Measurements from ENCODE around the gene CAMLG. TPM values are rescaled to one million over a fixed set of nuclear protein-coding genes. Genes with fewer than 3 reads are reported as not detected.

CAMLG gene
- total RNA-seq, 6 experiments from 2014 or later: 8.2 to 16.9 (median 12.0) TPM

GRCh38 chr5:134794082-134794481, 55.7 kb downstream of the CAMLG start:
- Histone ChIP-seq H3K27me3 (no peaks in the 10 kb centered on the region), H3K4me1 (no peaks in the 10 kb centered on the region), H3K4me3 (no peak overlapping the region), H3K9me3 (no peaks in the 10 kb centered on the region), H3K36me3 (peaks cover 5 to 83% (median 28%) of the 10 kb centered on the region in 4 donors), H3K27ac (no peak overlapping the region)
- TF ChIP-seq CTCF (IDR thresholded peaks at IDR 0.05) (no peak), POLR2A (IDR thresholded peaks at IDR 0.05) (no peak)
- 55% methylated on average over 2 of the region's 2 CpGs for WGBS (ENCODE audit: insufficient coverage, low coverage, low lambda C conversion rate, missing lambda C conversion rate)
- ATAC-seq (no peak), DNase-seq (no peak)
- intact Hi-C loops (cut with DNase I): no loop called here

- peaks cover 5 to 78% (median 28%) of the 10 kb centered on the region in 4 donors for H3K36me3 ChIP-seq
Observed at GRCh38 chr5:134794819-134795218, 56.5 kb downstream of the CAMLG start.

DNA sequence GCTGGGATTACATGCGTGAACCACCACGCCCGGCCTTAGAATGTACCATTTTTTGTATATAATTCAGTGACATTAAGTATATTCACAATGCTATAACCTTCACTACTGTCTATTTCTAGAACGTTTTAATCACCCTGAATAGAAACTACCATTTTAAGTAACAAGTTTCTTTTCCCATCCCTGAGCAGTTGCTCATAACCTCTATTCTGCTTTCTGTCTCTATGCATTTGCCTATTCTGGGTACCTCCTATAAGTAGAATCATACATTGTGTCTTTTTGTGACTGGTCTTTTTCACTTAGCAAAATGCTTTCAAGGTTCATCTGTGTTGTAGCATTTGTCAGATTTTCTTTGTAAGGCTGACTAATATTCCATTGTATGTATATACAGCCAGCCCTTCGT, 60.1 kb downstream of the CAMLG start:
- Histone ChIP-seq H3K27me3 (no peaks in the 10 kb centered on the region), H3K27ac (no peak overlapping the region), H3K4me1 (no peaks in the 10 kb centered on the region), H3K36me3 (peaks cover 5 to 55% (median 16%) of the 10 kb centered on the region in 4 donors), H3K9me3 (no peaks in the 10 kb centered on the region), H3K4me3 (no peak overlapping the region)
- DNase-seq (no peak), ATAC-seq (no peak)
- 56% methylated on average over 2 of the region's 5 CpGs for WGBS (ENCODE audit: insufficient coverage, low coverage, low lambda C conversion rate, missing lambda C conversion rate)
- TF ChIP-seq CTCF (IDR thresholded peaks at IDR 0.05) (no peak), POLR2A (IDR thresholded peaks at IDR 0.05) (no peak)
- intact Hi-C loops (cut with DNase I): no loop called here

More at GRCh38 chr5:134794819-134795218, 56.5 kb downstream of the CAMLG start:
- WGBS (ENCODE audit: insufficient coverage, low coverage, low lambda C conversion rate, missing lambda C conversion rate): 92% methylated on average over 4 of the region's 8 CpGs
- intact Hi-C loops (cut with DNase I): no loop called here
- ATAC-seq (no peak), DNase-seq (no peak)
- H3K4me1 ChIP-seq: no peaks in the 10 kb centered on the region
- no peaks in the 10 kb centered on the region for H3K9me3 ChIP-seq
- TF ChIP-seq CTCF (IDR thresholded peaks at IDR 0.05): no peak
- TF ChIP-seq POLR2A (IDR thresholded peaks at IDR 0.05): no peak
- H3K27ac ChIP-seq: no peak overlapping the region
- H3K4me3 ChIP-seq: no peak overlapping the region
- no peaks in the 10 kb centered on the region for H3K27me3 ChIP-seq

Small RNA genes within 50 kb of the gene (small RNA-seq; reads per million reads assigned to genes)
- gene RNU6-1164P: 0 reads per million in 2 experiments
- 0 reads per million in 2 experiments for gene RNU6-757P

Other genes with a start within 250 kb of the CAMLG start
- gene JADE2, start 212.9 kb upstream of the CAMLG start, total RNA-seq: 10 to 100 TPM in 1 of 6 experiments, 1 to 10 TPM in 5; 6.1 to 14.8 (median 8.4) TPM
- 100 to 1,000 TPM in 4 of 6 experiments, 10 to 100 TPM in 2; 53.0 to 195 (median 142) TPM for gene SAR1B, start 105.7 kb upstream of the CAMLG start, total RNA-seq
- 10 to 100 TPM; 28.4 to 45.8 (median 40.0) TPM for gene SEC24A, start 89.8 kb upstream of the CAMLG start, total RNA-seq
- gene DDX46, start 20.2 kb downstream of the CAMLG start, total RNA-seq: 10 to 100 TPM; 13.6 to 22.6 (median 20.6) TPM
- 10 to 100 TPM; 19.0 to 41.8 (median 30.2) TPM for gene C5orf24, start 107.4 kb downstream of the CAMLG start, total RNA-seq
- 10 to 100 TPM; 20.8 to 30.9 (median 28.2) TPM for gene TXNDC15, start 135.8 kb downstream of the CAMLG start, total RNA-seq
- gene PCBD2, start 166.6 kb downstream of the CAMLG start, total RNA-seq: 10 to 100 TPM in 4 of 6 experiments, 1 to 10 TPM in 2; 4.9 to 11.9 (median 10.8) TPM
- 1 to 10 TPM in 1 of 6 experiments, under 1 TPM in 3, not detected in 2; 0.29 to 1.1 (median 0.81) TPM for gene CATSPER3, start 229.4 kb downstream of the CAMLG start, total RNA-seq